ENCODE results near the gene PCSK4.

- TF ChIP-seq CTCF (conservative IDR thresholded peaks at IDR 0.05; ENCODE audit: low read depth, low read length) (no peak), EZH2phosphoT487 (IDR thresholded peaks at IDR 0.05; ENCODE audit: borderline replicate concordance, low read length) (no peak)
Measured at GRCh38 chr19:1459479-1459878, 30.7 kb downstream of the PCSK4 start.
